SK-N-SH (cell line): ENCODE measurements around the gene WWC1.

Experiments used
- CHD2 ChIP-seq: fragments of 150-350 bp; IDR thresholded peaks from 2 replicates; pipeline ENCODE4 v1.6.1; 2018; ENCODE audit warnings: low read length; ENCODE audit not compliant: partially characterized antibody
- EP300 ChIP-seq, 2 experiments: IDR thresholded peaks; 2 replicates each; pipeline versions ENCODE4 v1.4.0 to v1.6.1; 2012; ENCODE audit warnings: borderline replicate concordance in 1 of 2, low read depth in 1 of 2, low read length in 1 of 2
- EZH2phosphoT487 ChIP-seq: fragments of 200-600 bp; sonication (generic); IDR thresholded peaks from 2 replicates; pipeline ENCODE4 v1.6.1; 2017; ENCODE audit warnings: low read depth, mixed run types, mild to moderate bottlenecking, antibody characterized with exemption, moderate library complexity, borderline replicate concordance
- GABPA ChIP-seq: IDR thresholded peaks from 2 replicates; pipeline ENCODE4 v1.4.0; 2012; ENCODE audit warnings: low read depth, mild to moderate bottlenecking
- NFIC ChIP-seq: IDR thresholded peaks from 2 replicates; pipeline ENCODE4 v1.4.0; 2012; ENCODE audit warnings: borderline replicate concordance
- POLR2AphosphoS5 ChIP-seq: IDR thresholded peaks from 2 replicates; pipeline ENCODE4 v1.6.1; 2012; ENCODE audit warnings: low read depth, low read length
- RCOR1 ChIP-seq: fragments of 150-350 bp; IDR thresholded peaks from 2 replicates; pipeline ENCODE4 v1.6.1; 2017; ENCODE audit warnings: antibody characterized with exemption, low read length
- TEAD4 ChIP-seq: IDR thresholded peaks from 2 replicates; pipeline ENCODE4 v1.4.0; 2012; ENCODE audit warnings: mild to moderate bottlenecking, borderline replicate concordance; ENCODE audit not compliant: insufficient read depth
- TF ChIP-seq, protein P1 (sequence below): fragments of 200-600 bp; sonication (generic); IDR thresholded peaks from 2 replicates; pipeline ENCODE4 v1.6.1; 2017; ENCODE audit warnings: antibody characterized with exemption, mild to moderate bottlenecking, moderate library complexity
- TF ChIP-seq, protein P2 (sequence below): IDR thresholded peaks from 2 replicates; pipeline ENCODE4 v1.4.0; 2012; ENCODE audit warnings: low read depth, borderline replicate concordance
- TF ChIP-seq, protein P3 (sequence below): IDR thresholded peaks from 2 replicates; pipeline ENCODE4 v1.4.0; 2012; ENCODE audit warnings: low read depth

DNA sequence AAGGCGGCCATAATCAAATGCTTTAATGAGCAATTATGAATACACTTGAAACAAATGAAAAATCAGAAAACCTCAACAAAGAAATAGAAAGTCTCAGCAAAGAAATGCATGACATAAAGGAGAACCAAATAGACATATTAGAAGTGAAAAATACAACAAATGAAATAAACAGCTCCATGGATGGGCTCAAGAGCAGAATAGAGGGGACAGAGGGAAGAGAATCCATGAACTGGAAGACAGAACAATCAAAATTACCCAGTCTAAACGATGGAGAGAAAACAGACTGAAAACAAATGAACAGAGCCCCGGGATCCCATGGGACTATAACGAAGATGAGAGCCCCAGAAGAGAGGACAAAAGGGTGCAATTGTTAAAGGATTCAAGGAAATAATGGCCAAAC, 6.6 kb upstream of the WWC1 start:
- TF ChIP-seq, protein P1, sequence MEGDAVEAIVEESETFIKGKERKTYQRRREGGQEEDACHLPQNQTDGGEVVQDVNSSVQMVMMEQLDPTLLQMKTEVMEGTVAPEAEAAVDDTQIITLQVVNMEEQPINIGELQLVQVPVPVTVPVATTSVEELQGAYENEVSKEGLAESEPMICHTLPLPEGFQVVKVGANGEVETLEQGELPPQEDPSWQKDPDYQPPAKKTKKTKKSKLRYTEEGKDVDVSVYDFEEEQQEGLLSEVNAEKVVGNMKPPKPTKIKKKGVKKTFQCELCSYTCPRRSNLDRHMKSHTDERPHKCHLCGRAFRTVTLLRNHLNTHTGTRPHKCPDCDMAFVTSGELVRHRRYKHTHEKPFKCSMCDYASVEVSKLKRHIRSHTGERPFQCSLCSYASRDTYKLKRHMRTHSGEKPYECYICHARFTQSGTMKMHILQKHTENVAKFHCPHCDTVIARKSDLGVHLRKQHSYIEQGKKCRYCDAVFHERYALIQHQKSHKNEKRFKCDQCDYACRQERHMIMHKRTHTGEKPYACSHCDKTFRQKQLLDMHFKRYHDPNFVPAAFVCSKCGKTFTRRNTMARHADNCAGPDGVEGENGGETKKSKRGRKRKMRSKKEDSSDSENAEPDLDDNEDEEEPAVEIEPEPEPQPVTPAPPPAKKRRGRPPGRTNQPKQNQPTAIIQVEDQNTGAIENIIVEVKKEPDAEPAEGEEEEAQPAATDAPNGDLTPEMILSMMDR: no peak
- TF ChIP-seq CHD2: no peak
- no peak for TF ChIP-seq TEAD4
- no peak for TF ChIP-seq NFIC
- no peak for TF ChIP-seq EP300 (IDR thresholded peaks at IDR 0.05; ENCODE audit: borderline replicate concordance in 1 of 2, low read depth in 1 of 2, low read length in 1 of 2)
- TF ChIP-seq, protein P2, sequence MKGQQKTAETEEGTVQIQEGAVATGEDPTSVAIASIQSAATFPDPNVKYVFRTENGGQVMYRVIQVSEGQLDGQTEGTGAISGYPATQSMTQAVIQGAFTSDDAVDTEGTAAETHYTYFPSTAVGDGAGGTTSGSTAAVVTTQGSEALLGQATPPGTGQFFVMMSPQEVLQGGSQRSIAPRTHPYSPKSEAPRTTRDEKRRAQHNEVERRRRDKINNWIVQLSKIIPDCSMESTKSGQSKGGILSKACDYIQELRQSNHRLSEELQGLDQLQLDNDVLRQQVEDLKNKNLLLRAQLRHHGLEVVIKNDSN: no peak
- no peak for TF ChIP-seq POLR2AphosphoS5
- TF ChIP-seq, protein P3, sequence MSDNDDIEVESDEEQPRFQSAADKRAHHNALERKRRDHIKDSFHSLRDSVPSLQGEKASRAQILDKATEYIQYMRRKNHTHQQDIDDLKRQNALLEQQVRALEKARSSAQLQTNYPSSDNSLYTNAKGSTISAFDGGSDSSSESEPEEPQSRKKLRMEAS: no peak
- no peak for TF ChIP-seq RCOR1
- no peak for TF ChIP-seq GABPA
- no peak for TF ChIP-seq EZH2phosphoT487
